IMR-90 (cell line): ENCODE results near the gene SPRY1. TPM values are rescaled to one million over a fixed set of nuclear protein-coding genes. Genes with fewer than 3 reads are reported as not detected.

Source experiments
- ATAC-seq: fragments of 200-7000 bp; cut with Tn5 transposase; 2 replicates; pipeline ENCODE4 v1.9.1; 2020; ENCODE audit warnings: low read depth, mild to moderate bottlenecking, moderate library complexity
- Bru-seq: library from RNA; stranded (reverse); fragments of 400-500 nt; gene quantifications from one replicate; lab custom pipeline; 2021; lab: Mats Ljungman, UMichigan
- BruChase-seq, 2 experiments: library from RNA; stranded (reverse); fragments of 400-500 nt; gene quantifications; one replicate each; lab custom pipeline; 2021; lab: Mats Ljungman, UMichigan
- BruUV-seq: library from RNA; stranded (reverse); fragments of 400-500 nt; replicated peaks from 2 replicates; lab custom pipeline; 2021; lab: Mats Ljungman, UMichigan
- CTCF ChIA-PET: fragments of 300-600 bp; formaldehyde crosslinking; extraction: SDS; loops from one replicate; lab custom pipeline; 2021; ENCODE audit warnings: antibody characterized with exemption; lab: Yijun Ruan, JAX
- POLR2A ChIA-PET: fragments of 300-600 bp; sonication (Branson Sonifier 250); formaldehyde crosslinking; loops from one replicate; lab custom pipeline; 2022; ENCODE audit warnings: antibody characterized with exemption; ENCODE audit not compliant: unreplicated experiment; lab: Charles Lee
- DNase-seq: peaks from one replicate; pipeline ENCODE4 v3.0.0; 2013
- H2AFZ ChIP-seq: replicated peaks from 2 replicates; pipeline ENCODE3; 2013; ENCODE audit warnings: low read length, mild to moderate bottlenecking; ENCODE audit not compliant: poor library complexity
- H2AK5ac ChIP-seq: 2 replicates; pipeline ENCODE4 v1.6.1; 2013; ENCODE audit warnings: low read depth, low read length, inconsistent platforms
- H2AK9ac ChIP-seq: replicated peaks from 2 replicates; pipeline ENCODE3; 2013; ENCODE audit warnings: mild to moderate bottlenecking, low read depth, low read length, moderate library complexity; ENCODE audit not compliant: poor library complexity
- H2BK120ac ChIP-seq: 2 replicates; pipeline ENCODE4 v1.6.1; 2013; ENCODE audit warnings: low read depth, low read length, inconsistent platforms
- H2BK15ac ChIP-seq: 3 replicates; pipeline ENCODE4 v1.6.1; 2013; ENCODE audit warnings: low read depth, low read length, inconsistent platforms
- H2BK20ac ChIP-seq: 2 replicates; pipeline ENCODE4 v1.6.1; 2013; ENCODE audit warnings: low read depth, mild to moderate bottlenecking, inconsistent platforms, low read length, moderate library complexity
- H2BK5ac ChIP-seq: 2 replicates; pipeline ENCODE4 v1.6.1; 2013; ENCODE audit warnings: mild to moderate bottlenecking, low read depth, low read length, inconsistent platforms; ENCODE audit not compliant: poor library complexity, severe bottlenecking
- H3K14ac ChIP-seq: replicated peaks from 2 replicates; pipeline ENCODE4 v1.6.1; 2013; ENCODE audit warnings: low read depth, low read length, inconsistent platforms
- H3K18ac ChIP-seq: 2 replicates; pipeline ENCODE4 v1.6.1; 2013; ENCODE audit warnings: low read depth, low read length, control low read depth
- H3K23ac ChIP-seq: 2 replicates; pipeline ENCODE4 v1.6.1; 2013; ENCODE audit warnings: low read depth, low read length, inconsistent platforms
- H3K27ac ChIP-seq: 2 replicates; pipeline ENCODE4 v1.5.1; 2013; ENCODE audit warnings: mild to moderate bottlenecking, control low read depth, low read length; ENCODE audit not compliant: insufficient read depth
- H3K27me3 ChIP-seq: 2 replicates; pipeline ENCODE4 v1.6.1; 2013; ENCODE audit warnings: low read length; ENCODE audit not compliant: control insufficient read depth, insufficient read depth
- H3K36me3 ChIP-seq: 2 replicates; pipeline ENCODE4 v1.6.1; 2013; ENCODE audit warnings: low read length, mixed read lengths; ENCODE audit not compliant: control insufficient read depth, insufficient read depth
- H3K4ac ChIP-seq: 2 replicates; pipeline ENCODE4 v1.6.1; 2013; ENCODE audit warnings: low read depth, low read length, inconsistent platforms
- H3K4me1 ChIP-seq: 2 replicates; pipeline ENCODE4 v1.6.1; 2013; ENCODE audit warnings: low read length, mixed read lengths; ENCODE audit not compliant: control insufficient read depth, insufficient read depth
- H3K4me2 ChIP-seq: 2 replicates; pipeline ENCODE4 v1.6.1; 2013; ENCODE audit warnings: low read depth, mild to moderate bottlenecking, control low read depth, low read length, moderate library complexity
- H3K4me3 ChIP-seq: 2 replicates; pipeline ENCODE4 v1.5.1; 2013; ENCODE audit warnings: low read depth, mild to moderate bottlenecking, control low read depth, low read length, moderate library complexity; ENCODE audit not compliant: insufficient read depth
- H3K56ac ChIP-seq: 2 replicates; pipeline ENCODE4 v1.6.1; 2013; ENCODE audit warnings: low read length, inconsistent platforms; ENCODE audit not compliant: insufficient read depth; ENCODE audit errors: extremely low read depth
- H3K79me1 ChIP-seq, 2 experiments: 2 replicates each; pipeline ENCODE4 v1.6.1; 2013; ENCODE audit warnings: low read length in 2 of 2, inconsistent platforms in 1 of 2, low read depth in 1 of 2
- H3K9ac ChIP-seq: 2 replicates; pipeline ENCODE4 v1.6.1; 2013; ENCODE audit warnings: low read depth, low read length, control low read depth
- H3K9me1 ChIP-seq: 2 replicates; pipeline ENCODE4 v1.6.1; 2013; ENCODE audit warnings: low read length, inconsistent platforms; ENCODE audit not compliant: insufficient read depth
- H3K9me3 ChIP-seq: 2 replicates; pipeline ENCODE4 v1.6.1; 2013; ENCODE audit warnings: low read length; ENCODE audit not compliant: control insufficient read depth, insufficient read depth
- H4K20me1 ChIP-seq: 2 replicates; pipeline ENCODE4 v1.6.1; 2013; ENCODE audit warnings: low read length, inconsistent platforms; ENCODE audit not compliant: insufficient read depth
- H4K5ac ChIP-seq: 2 replicates; pipeline ENCODE4 v1.6.1; 2013; ENCODE audit warnings: mild to moderate bottlenecking, low read depth, low read length, control low read depth
- H4K8ac ChIP-seq, 2 experiments: 2 replicates each; pipeline ENCODE4 v1.6.1; 2013; ENCODE audit warnings: low read depth in 2 of 2, low read length in 2 of 2, control low read depth in 1 of 2, inconsistent platforms in 1 of 2
- H4K91ac ChIP-seq: 2 replicates; pipeline ENCODE4 v1.6.1; 2013; ENCODE audit warnings: low read depth, low read length, inconsistent platforms; ENCODE audit not compliant: insufficient read depth
- BHLHE40 ChIP-seq: fragments of 150-350 bp; IDR thresholded peaks from 2 replicates; pipeline ENCODE4 v1.6.1; 2016; ENCODE audit warnings: mild to moderate bottlenecking, low read depth, low read length
- CEBPB ChIP-seq: IDR thresholded peaks from 2 replicates; pipeline ENCODE4 v1.6.1; 2012; ENCODE audit warnings: low read depth, low read length, improper control_type of control experiment
- FOS ChIP-seq: fragments of 150-350 bp; IDR thresholded peaks from 2 replicates; pipeline ENCODE4 v1.6.1; 2016; ENCODE audit warnings: low read depth, low read length
- MAFK ChIP-seq: IDR thresholded peaks from 2 replicates; pipeline ENCODE4 v1.6.1; 2012; ENCODE audit warnings: low read depth, low read length, improper control_type of control experiment
- MAZ ChIP-seq: IDR thresholded peaks from 2 replicates; pipeline ENCODE4 v1.6.1; 2012; ENCODE audit warnings: low read depth, mild to moderate bottlenecking, low read length, improper control_type of control experiment, moderate library complexity, borderline replicate concordance
- RCOR1 ChIP-seq: IDR thresholded peaks from 2 replicates; pipeline ENCODE4 v1.6.1; 2012; ENCODE audit warnings: mild to moderate bottlenecking, low read length, improper control_type of control experiment; ENCODE audit not compliant: insufficient replicate concordance
- SMC3 ChIP-seq: fragments of 150-350 bp; IDR thresholded peaks from 2 replicates; pipeline ENCODE4 v1.6.1; 2016; ENCODE audit warnings: low read depth, mild to moderate bottlenecking, antibody characterized with exemption, low read length, moderate library complexity
- WGBS, 2 experiments: methylation state at CpG; one replicate each; pipeline versions ENCODE4 v1.1.5 to v1.1.7; 2013; ENCODE audit warnings: missing lambda C conversion rate in 2 of 2; ENCODE audit not compliant: insufficient read length in 1 of 2; ENCODE audit errors: extremely low coverage in 2 of 2; 5-methylcytosine and 5-hydroxymethylcytosine counted together
- dilution Hi-C: fragments of 300-500 bp; cut with HindIII; formaldehyde crosslinking; loops from one replicate; pipeline ENCODE4 v1.14.3; 2018; ENCODE audit warnings: low sequenced_read_pairs; ENCODE audit not compliant: unreplicated experiment
- in situ Hi-C: fragments of 300-500 bp; cut with MboI; formaldehyde crosslinking; loops from 3 replicates; pipeline ENCODE4 v1.14.3; 2019; ENCODE audit warnings: low sequenced_read_pairs, inconsistent platforms, mixed read lengths
- intact Hi-C: fragments of 100-400 bp; cut with micrococcal nuclease; formaldehyde crosslinking; loops from 2 replicates; pipeline ENCODE4 v1.10.0; 2022
- long read RNA-seq: library from polyadenylated mRNA; unstranded; transcript quantifications from one replicate; pipeline ENCODE4 v2.0.0, GENCODE V29; 2021; ENCODE audit not compliant: unreplicated experiment
- polyA plus RNA-seq, 3 experiments: library from polyadenylated mRNA; depleted of rRNA; stranded (reverse); fragments of >200 nt; gene quantifications; 2 replicates each; pipeline ENCODE4 v1.2.3, GENCODE V29; 2012; ENCODE audit warnings: low replicate concordance in 1 of 3
- total RNA-seq: library from RNA; depleted of rRNA; stranded (reverse); fragments of >200 nt; gene quantifications from 2 replicates; pipeline ENCODE4 v1.2.3, GENCODE V29; 2012; rRNA removed
- TF ChIP-seq, protein P1 (sequence below): fragments of 150-350 bp; IDR thresholded peaks from 2 replicates; pipeline ENCODE4 v1.6.1; 2017; ENCODE audit warnings: mild to moderate bottlenecking, antibody characterized with exemption, low read length, low read depth
- TF ChIP-seq, protein P2 (sequence below): fragments of 150-350 bp; IDR thresholded peaks from 2 replicates; pipeline ENCODE4 v1.6.1; 2016; ENCODE audit warnings: low read depth, mild to moderate bottlenecking, low read length, moderate library complexity, borderline replicate concordance

Gene SPRY1, protein sequence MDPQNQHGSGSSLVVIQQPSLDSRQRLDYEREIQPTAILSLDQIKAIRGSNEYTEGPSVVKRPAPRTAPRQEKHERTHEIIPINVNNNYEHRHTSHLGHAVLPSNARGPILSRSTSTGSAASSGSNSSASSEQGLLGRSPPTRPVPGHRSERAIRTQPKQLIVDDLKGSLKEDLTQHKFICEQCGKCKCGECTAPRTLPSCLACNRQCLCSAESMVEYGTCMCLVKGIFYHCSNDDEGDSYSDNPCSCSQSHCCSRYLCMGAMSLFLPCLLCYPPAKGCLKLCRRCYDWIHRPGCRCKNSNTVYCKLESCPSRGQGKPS
- 1.4 and 1.9 TPM in 2 replicates for total RNA-seq
- polyA plus RNA-seq (2012; rRNA removed) = 2.2 and 2.6 TPM in 2 replicates
- polyA plus RNA-seq (2012; cell fraction: cytosol; rRNA removed) = 2.7 and 2.9 TPM in 2 replicates
- polyA plus RNA-seq (2012; cell fraction: nucleus; rRNA removed; ENCODE audit: low replicate concordance) = 1.8 and 3.7 TPM in 2 replicates
- percentile 69 among the genes with signal in this experiment for Bru-seq, nascent RNA
- BruChase-seq, experiment 1, labeled RNA remaining after a 6-hour chase = percentile 47 among the genes with signal in this experiment
- percentile 45 among the genes with signal in this experiment for BruChase-seq, experiment 2, labeled RNA remaining after a 2-hour chase
- long read RNA-seq, transcript SPRY1-204 (2 exons, 1,012 nt) = major isoform, 11 of 15 reads
- long read RNA-seq, partial matches to known transcripts = 1 of 15 reads
- long read RNA-seq, other reads (novel, unspliced or antisense) = 1 of 15 reads

DNA sequence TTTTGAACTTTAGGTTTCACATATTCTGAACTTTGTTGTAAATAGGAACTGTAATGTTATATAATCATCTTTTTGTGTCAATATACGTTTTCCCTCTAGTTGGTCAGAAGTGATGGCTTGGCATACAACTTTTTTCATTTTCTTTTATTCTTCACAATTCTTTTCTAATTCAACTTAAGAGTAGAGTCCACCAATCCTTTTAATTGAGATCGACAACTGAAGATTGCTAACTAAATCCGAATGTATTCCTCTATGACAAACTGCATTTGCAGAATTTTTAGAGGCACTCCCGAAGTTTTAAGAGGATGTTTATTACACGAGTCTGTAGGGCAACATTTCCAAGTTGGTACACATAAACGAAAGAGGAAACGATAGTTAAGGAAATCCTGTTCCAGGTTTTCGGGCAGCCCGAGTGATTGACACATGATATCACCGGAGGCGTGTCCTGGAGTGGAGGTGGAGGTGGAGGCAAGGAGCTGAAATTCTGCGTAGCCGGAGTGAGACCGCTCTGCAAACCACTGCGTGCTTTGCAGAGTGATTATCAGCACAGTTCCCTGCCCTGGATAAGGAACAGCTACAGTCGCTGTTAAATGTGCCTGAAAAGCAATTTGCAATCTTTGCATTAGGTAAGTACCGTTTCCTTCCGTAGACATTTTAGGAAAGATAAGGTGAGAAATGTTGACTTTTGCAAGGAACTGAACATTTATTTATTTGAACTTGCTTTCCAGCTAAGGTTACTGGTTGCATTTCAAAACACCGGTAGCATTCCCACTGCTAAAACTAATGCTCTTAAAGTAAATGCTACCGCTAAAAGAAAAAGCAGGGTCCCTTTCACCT lies at the start of gene SPRY1:
SPRY1 (plus strand) TSS at position 489 of the 837 bp plus-strand sequence. CDS start 4,797 bp downstream, outside the sequence.
- WGBS, 2 experiments = 0% methylated on average over 12 of the region's 20 CpGs; no CpG with 5 or more reads in 1 of the 2 experiments
- Histone ChIP-seq H3K36me3 (peaks cover 13% of the 10 kb centered on the region), H4K8ac (peak within 1 kb of the TSS; percentile 20 to 79; a peak in 3 of 4 replicates), H3K56ac (peak within 1 kb of the TSS; percentile 62), H3K9ac (peak within 1 kb of the TSS; percentile 91), H2BK5ac (peak within 1 kb of the TSS; percentile 57), H3K23ac (peak within 1 kb of the TSS; percentile 89), H4K91ac (peak within 1 kb of the TSS; percentile 76; the same call in 1 of the 2 replicates), H3K14ac (peak within 1 kb of the TSS; percentile 73), H4K5ac (peak within 1 kb of the TSS; percentile 42), H2AFZ (peak within 1 kb of the TSS; percentile 95), H4K20me1 (no peaks in the 10 kb centered on the region), H2AK5ac (0 out of 2 replicates have a peak within 1 kb of the TSS, but pooled peaks have one; percentile 23), H3K9me1 (0 out of 2 replicates have a peak, but pooled peaks cover 2% of the 10 kb centered on the region), H2BK120ac (peak within 1 kb of the TSS; percentile 71), H3K18ac (peak within 1 kb of the TSS; percentile 39), H3K4me3 (peak within 1 kb of the TSS; percentile 60), H3K4me2 (peak within 1 kb of the TSS; percentile 91), H3K4ac (peak within 1 kb of the TSS; percentile 16), H3K9me3 (no peaks in the 10 kb centered on the region), H2BK20ac (peak within 1 kb of the TSS; percentile 44; the same call in 1 of the 2 replicates), H3K27me3 (no peaks in the 10 kb centered on the region), H3K4me1 (no peaks in the 10 kb centered on the region), H2BK15ac (peak within 1 kb of the TSS; percentile 75; the same call in 2 of the 3 replicates), H3K79me1 (peaks cover 0 to 23% of the 10 kb centered on the region in 2 experiments; a peak in 3 of 4 replicates), H3K27ac (peak within 1 kb of the TSS; percentile 95), H2AK9ac (peak within 1 kb of the TSS; percentile 66)
- in situ Hi-C loops (loop anchor here (5.0 to 10.0 kb wide), 2 partner anchors 256 to 848 kb away; no protein-coding TSS in a partner anchor), intact Hi-C loops (loop anchor here (1.0 to 5.0 kb wide), 4 partner anchors 269 to 926 kb away; no protein-coding TSS in a partner anchor), dilution Hi-C loops (no loop called here)
- DNase-seq (peak; percentile 88), ATAC-seq (peak; percentile 45)
- TF ChIP-seq, protein P1, sequence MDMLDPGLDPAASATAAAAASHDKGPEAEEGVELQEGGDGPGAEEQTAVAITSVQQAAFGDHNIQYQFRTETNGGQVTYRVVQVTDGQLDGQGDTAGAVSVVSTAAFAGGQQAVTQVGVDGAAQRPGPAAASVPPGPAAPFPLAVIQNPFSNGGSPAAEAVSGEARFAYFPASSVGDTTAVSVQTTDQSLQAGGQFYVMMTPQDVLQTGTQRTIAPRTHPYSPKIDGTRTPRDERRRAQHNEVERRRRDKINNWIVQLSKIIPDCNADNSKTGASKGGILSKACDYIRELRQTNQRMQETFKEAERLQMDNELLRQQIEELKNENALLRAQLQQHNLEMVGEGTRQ = no peak
- TF ChIP-seq MAZ = no peak
- no peak for TF ChIP-seq MAFK
- no peak for TF ChIP-seq RCOR1
- TF ChIP-seq, protein P2, sequence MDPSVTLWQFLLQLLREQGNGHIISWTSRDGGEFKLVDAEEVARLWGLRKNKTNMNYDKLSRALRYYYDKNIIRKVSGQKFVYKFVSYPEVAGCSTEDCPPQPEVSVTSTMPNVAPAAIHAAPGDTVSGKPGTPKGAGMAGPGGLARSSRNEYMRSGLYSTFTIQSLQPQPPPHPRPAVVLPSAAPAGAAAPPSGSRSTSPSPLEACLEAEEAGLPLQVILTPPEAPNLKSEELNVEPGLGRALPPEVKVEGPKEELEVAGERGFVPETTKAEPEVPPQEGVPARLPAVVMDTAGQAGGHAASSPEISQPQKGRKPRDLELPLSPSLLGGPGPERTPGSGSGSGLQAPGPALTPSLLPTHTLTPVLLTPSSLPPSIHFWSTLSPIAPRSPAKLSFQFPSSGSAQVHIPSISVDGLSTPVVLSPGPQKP = no peak
- no peak for TF ChIP-seq FOS
- no peak for TF ChIP-seq CEBPB
- TF ChIP-seq BHLHE40 = no peak
- no peak for TF ChIP-seq SMC3
- no TSS peak for BruUV-seq
- CTCF ChIA-PET = interaction anchor here (0.5 to 1.5 kb wide), 3 partner anchors 269 to 810 kb away, joined by 3 to 6 read pairs (median 4); no protein-coding TSS in a partner anchor
- POLR2A ChIA-PET = no interaction called here
